SK-N-SH treated with all-trans-retinoic acid at 6 μM for 48 hours (cell line): ENCODE data around the gene ESYT3.

ENCODE experiments used
- ATAC-seq: fragments of 200-7000 bp; cut with Tn5 transposase; 3 replicates; pipeline ENCODE4 v1.9.1; 2020; ENCODE audit warnings: mild to moderate bottlenecking, moderate library complexity
- ARNTL ChIP-seq: fragments of 450-650 bp; formaldehyde crosslinking; IDR thresholded peaks from 2 replicates; pipeline ENCODE4 v1.5.0; 2020; ENCODE audit warnings: low read depth, mild to moderate bottlenecking, moderate library complexity, borderline replicate concordance
- BACH2 ChIP-seq: fragments of 250-450 bp; sonication (Bioruptor Pico); IDR thresholded peaks from 2 replicates; pipeline ENCODE4 v1.9.0; 2021; ENCODE audit warnings: mild to moderate bottlenecking, borderline replicate concordance
- CREB5 ChIP-seq: fragments of 250-450 bp; sonication (Bioruptor Pico); IDR thresholded peaks from 2 replicates; pipeline ENCODE4 v1.5.1; 2020; ENCODE audit warnings: low read depth, mild to moderate bottlenecking, moderate library complexity
- CSRNP3 ChIP-seq: fragments of 250-450 bp; sonication (Bioruptor Pico); IDR thresholded peaks from 2 replicates; pipeline ENCODE4 v1.5.1; 2021; ENCODE audit warnings: mild to moderate bottlenecking, moderate library complexity
- ESRRG ChIP-seq: fragments of 250-450 bp; sonication (Bioruptor Pico); IDR thresholded peaks from 2 replicates; pipeline ENCODE4 v1.6.1; 2021; ENCODE audit warnings: mild to moderate bottlenecking
- GLIS3 ChIP-seq: fragments of 250-450 bp; sonication (Bioruptor Pico); IDR thresholded peaks from 2 replicates; pipeline ENCODE4 v1.5.0; 2020; ENCODE audit warnings: mild to moderate bottlenecking, moderate library complexity
- ISL1 ChIP-seq: fragments of 250-450 bp; sonication (Bioruptor Pico); IDR thresholded peaks from 2 replicates; pipeline ENCODE4 v2.1.2; 2022; ENCODE audit warnings: mild to moderate bottlenecking, moderate library complexity
- OSR1 ChIP-seq: fragments of 250-450 bp; sonication (Bioruptor Pico); IDR thresholded peaks from 2 replicates; pipeline ENCODE4 v1.8.0; 2022; ENCODE audit warnings: moderate library complexity, mild to moderate bottlenecking, inconsistent platforms
- PATZ1 ChIP-seq: fragments of 250-450 bp; sonication (Bioruptor Pico); IDR thresholded peaks from 2 replicates; pipeline ENCODE4 v1.8.0; 2020; ENCODE audit warnings: mild to moderate bottlenecking, moderate library complexity, borderline replicate concordance
- POU6F1 ChIP-seq: fragments of 250-450 bp; sonication (Bioruptor Pico); IDR thresholded peaks from 2 replicates; pipeline ENCODE4 v1.8.0; 2021; ENCODE audit warnings: low read depth, mild to moderate bottlenecking, moderate library complexity, borderline replicate concordance
- PPARA ChIP-seq: fragments of 250-450 bp; sonication (Bioruptor Pico); IDR thresholded peaks from 2 replicates; pipeline ENCODE4 v1.5.0; 2020; ENCODE audit warnings: mild to moderate bottlenecking, borderline replicate concordance
- RARB ChIP-seq: fragments of 250-450 bp; sonication (Bioruptor Pico); IDR thresholded peaks from 2 replicates; pipeline ENCODE4 v1.8.0; 2021; ENCODE audit warnings: mild to moderate bottlenecking, moderate library complexity
- SNAI2 ChIP-seq: fragments of 250-450 bp; sonication (Bioruptor Pico); IDR thresholded peaks from 2 replicates; pipeline ENCODE4 v1.5.0; 2020; ENCODE audit warnings: mild to moderate bottlenecking, moderate library complexity
- TOX ChIP-seq: fragments of 250-450 bp; sonication (Bioruptor Pico); IDR thresholded peaks from 2 replicates; pipeline ENCODE4 v1.8.0; 2021; ENCODE audit warnings: mild to moderate bottlenecking, moderate library complexity, borderline replicate concordance
- TSHZ2 ChIP-seq: fragments of 250-450 bp; sonication (Bioruptor Pico); IDR thresholded peaks from 2 replicates; pipeline ENCODE4 v1.5.0; 2020; ENCODE audit warnings: mild to moderate bottlenecking, moderate library complexity
- ZC3H10 ChIP-seq: fragments of 250-450 bp; sonication (Bioruptor Pico); IDR thresholded peaks from 2 replicates; pipeline ENCODE4 v1.5.1; 2021; ENCODE audit warnings: mild to moderate bottlenecking, moderate library complexity
- ZFP3 ChIP-seq: fragments of 250-450 bp; sonication (Bioruptor Pico); IDR thresholded peaks from 2 replicates; pipeline ENCODE4 v1.5.0; 2020; ENCODE audit warnings: mild to moderate bottlenecking, moderate library complexity
- ZNF565 ChIP-seq: fragments of 450-650 bp; formaldehyde crosslinking; conservative IDR thresholded peaks from 2 replicates; pipeline ENCODE4 v1.5.0; 2020; ENCODE audit warnings: low read depth, mild to moderate bottlenecking, moderate library complexity
- ZNF70 ChIP-seq: fragments of 450-650 bp; formaldehyde crosslinking; IDR thresholded peaks from 2 replicates; pipeline ENCODE4 v1.5.0; 2020; ENCODE audit warnings: mild to moderate bottlenecking, moderate library complexity
- ZNF8 ChIP-seq: fragments of 450-650 bp; formaldehyde crosslinking; IDR thresholded peaks from 2 replicates; pipeline ENCODE4 v1.5.0; 2020; ENCODE audit warnings: mild to moderate bottlenecking, moderate library complexity

Gene ESYT3

GRCh38 chr3:138477120-138477519 is 42.7 kb downstream of the ESYT3 start:
- TF ChIP-seq ZNF8 (CRISPR knock-in tag): no peak
- no peak for TF ChIP-seq CSRNP3
- TF ChIP-seq PATZ1 (CRISPR knock-in tag): no peak
- TF ChIP-seq TSHZ2 (CRISPR knock-in tag): no peak
- no peak for TF ChIP-seq PPARA (CRISPR knock-in tag)
- TF ChIP-seq ZNF70: no peak
- ATAC-seq: no peak

GRCh38 chr3:138477801-138478200 is 43.4 kb downstream of the ESYT3 start:
- no peak for ATAC-seq
- TF ChIP-seq ZC3H10: no peak
- no peak for TF ChIP-seq PPARA (CRISPR knock-in tag)
- TF ChIP-seq ZFP3 (CRISPR knock-in tag): no peak
- no peak for TF ChIP-seq TSHZ2 (CRISPR knock-in tag)
- TF ChIP-seq SNAI2 (CRISPR knock-in tag): no peak
- TF ChIP-seq BACH2: no peak
- no peak for TF ChIP-seq GLIS3 (CRISPR knock-in tag)
- TF ChIP-seq CREB5: no peak
- TF ChIP-seq, all 23 proteins: peak for 0

GRCh38 chr3:138479438-138479863 is 45.0 kb downstream of the ESYT3 start:
- peak; percentile 85 for ATAC-seq
- TF ChIP-seq PATZ1 (CRISPR knock-in tag): no peak
- no peak for TF ChIP-seq CSRNP3
- no peak for TF ChIP-seq CREB5
- TF ChIP-seq ESRRG (CRISPR knock-in tag): no peak
- no peak for TF ChIP-seq ZFP3 (CRISPR knock-in tag)
- no peak for TF ChIP-seq ISL1 (CRISPR knock-in tag)
- no peak for TF ChIP-seq POU6F1
- TF ChIP-seq RARB (CRISPR knock-in tag): no peak
- TF ChIP-seq ZNF565: no peak
- no peak for TF ChIP-seq OSR1
- no peak for TF ChIP-seq PPARA (CRISPR knock-in tag)
- TF ChIP-seq ARNTL: no peak
- TF ChIP-seq ZNF8 (CRISPR knock-in tag): no peak
- no peak for TF ChIP-seq SNAI2 (CRISPR knock-in tag)
- no peak for TF ChIP-seq TOX (CRISPR knock-in tag)
